ENCODE results near the gene FZD2.
"Not testable (repeated sequence)": the region's sequence is repeated elsewhere in the genome, so short reads cannot be mapped to it uniquely, and the experiment has no call there.

FZD2 gene

GRCh38 chr17:44558334-44558709 lies 1.0 kb downstream of the FZD2 start:
- Mint-ChIP-seq H3K4me1 (ENCODE audit: low read depth) (peaks cover 22% of the 10 kb centered on the region), H3K27me3 (peaks cover 30% of the 10 kb centered on the region), H3K27ac (no peak overlapping the region), H3K4me3 (peak overlapping the region; percentile 81), H3K9me3 (ENCODE audit: low read depth) (no peaks in the 10 kb centered on the region), H3K36me3 (no peaks in the 10 kb centered on the region)

DNA sequence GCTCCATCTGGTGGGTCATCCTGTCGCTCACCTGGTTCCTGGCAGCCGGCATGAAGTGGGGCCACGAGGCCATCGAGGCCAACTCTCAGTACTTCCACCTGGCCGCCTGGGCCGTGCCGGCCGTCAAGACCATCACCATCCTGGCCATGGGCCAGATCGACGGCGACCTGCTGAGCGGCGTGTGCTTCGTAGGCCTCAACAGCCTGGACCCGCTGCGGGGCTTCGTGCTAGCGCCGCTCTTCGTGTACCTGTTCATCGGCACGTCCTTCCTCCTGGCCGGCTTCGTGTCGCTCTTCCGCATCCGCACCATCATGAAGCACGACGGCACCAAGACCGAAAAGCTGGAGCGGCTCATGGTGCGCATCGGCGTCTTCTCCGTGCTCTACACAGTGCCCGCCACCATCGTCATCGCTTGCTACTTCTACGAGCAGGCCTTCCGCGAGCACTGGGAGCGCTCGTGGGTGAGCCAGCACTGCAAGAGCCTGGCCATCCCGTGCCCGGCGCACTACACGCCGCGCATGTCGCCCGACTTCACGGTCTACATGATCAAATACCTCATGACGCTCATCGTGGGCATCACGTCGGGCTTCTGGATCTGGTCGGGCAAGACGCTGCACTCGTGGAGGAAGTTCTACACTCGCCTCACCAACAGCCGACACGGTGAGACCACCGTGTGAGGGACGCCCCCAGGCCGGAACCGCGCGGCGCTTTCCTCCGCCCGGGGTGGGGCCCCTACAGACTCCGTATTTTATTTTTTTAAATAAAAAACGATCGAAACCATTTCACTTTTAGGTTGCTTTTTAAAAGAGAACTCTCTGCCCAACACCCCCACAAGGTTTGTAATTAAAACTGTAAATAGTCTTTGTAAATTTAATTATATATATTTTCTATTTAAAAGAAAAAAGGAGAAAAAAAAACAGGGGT lies 1.7 kb downstream of the FZD2 start:
- H3K9me3 Mint-ChIP-seq (ENCODE audit: low read depth) = no peaks in the 10 kb centered on the region
- peaks cover 22% of the 10 kb centered on the region for H3K4me1 Mint-ChIP-seq (ENCODE audit: low read depth)
- H3K27me3 Mint-ChIP-seq = peaks cover 30% of the 10 kb centered on the region
- peak overlapping the region; percentile 81 for H3K4me3 Mint-ChIP-seq
- no peaks in the 10 kb centered on the region for H3K36me3 Mint-ChIP-seq
- H3K27ac Mint-ChIP-seq = no peak overlapping the region

DNA sequence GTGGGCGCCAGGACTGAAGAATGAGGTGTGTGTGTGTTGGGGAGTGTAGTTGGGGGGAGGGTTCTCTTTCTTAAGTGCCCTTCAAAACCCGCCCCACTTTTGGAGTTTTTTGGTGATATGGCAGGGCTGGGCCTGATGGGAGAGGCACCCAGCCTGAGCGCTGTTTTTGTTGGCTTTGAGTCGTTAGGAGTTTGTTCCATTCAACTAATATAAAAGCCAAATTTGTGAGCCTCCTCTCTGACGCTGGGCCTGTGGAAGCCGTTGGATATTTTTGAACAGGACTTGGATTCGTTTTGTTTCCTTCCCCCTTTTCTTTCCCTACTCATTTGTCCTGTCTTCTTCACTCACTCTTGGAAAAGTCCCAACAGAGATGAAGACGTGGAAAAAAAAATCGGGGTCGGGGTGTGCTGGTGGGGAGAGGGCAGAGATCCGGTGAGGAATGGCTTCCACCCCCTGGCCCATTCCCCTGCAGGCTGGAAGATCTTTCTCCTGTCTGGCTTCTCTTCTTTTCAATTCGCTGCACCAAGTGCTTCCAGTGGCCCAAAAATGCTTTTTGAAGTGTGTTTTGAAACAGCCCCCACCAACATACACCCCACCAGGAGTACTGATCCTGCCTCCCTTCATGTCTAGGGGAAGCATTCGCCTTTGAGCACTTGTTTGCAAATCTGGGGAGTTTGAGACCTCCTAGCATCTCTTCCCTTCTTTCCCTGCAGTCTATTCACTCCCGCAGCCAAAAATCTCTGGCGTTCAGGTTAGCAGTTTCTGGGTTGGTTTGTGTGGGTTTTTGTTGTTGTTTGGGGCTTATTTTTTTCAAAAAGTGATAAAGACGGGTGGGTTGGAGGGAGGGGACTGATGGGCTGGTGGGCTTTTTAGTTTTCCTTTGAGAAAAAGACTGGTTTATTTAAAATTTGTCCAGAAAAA lies 2.6 kb downstream of the FZD2 start:
- no peak overlapping the region for H3K4me3 Mint-ChIP-seq
- H3K36me3 Mint-ChIP-seq = no peaks in the 10 kb centered on the region
- H3K27me3 Mint-ChIP-seq = peaks cover 30% of the 10 kb centered on the region
- no peaks in the 10 kb centered on the region for H3K9me3 Mint-ChIP-seq (ENCODE audit: low read depth)
- H3K4me1 Mint-ChIP-seq (ENCODE audit: low read depth) = peaks cover 22% of the 10 kb centered on the region
- H3K27ac Mint-ChIP-seq = no peak overlapping the region

DNA sequence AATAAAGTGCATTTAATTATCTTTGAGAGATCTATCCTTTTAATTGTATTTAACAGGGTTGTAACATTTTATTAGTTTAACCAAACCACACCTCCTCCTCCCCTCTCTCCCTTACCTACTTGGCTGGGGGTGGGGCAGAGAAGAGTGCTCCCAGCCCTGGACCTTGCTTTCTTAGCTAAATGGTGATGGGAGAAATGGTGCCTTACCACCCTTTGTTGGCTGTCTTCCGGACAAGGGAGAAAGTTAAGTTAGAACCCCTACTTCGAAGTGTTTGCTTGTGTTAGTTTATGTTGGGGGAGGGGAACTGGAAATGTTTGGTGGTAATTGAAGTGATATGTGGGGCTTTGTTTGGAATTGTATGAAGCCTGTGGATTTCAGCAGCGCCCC lies 3.9 kb downstream of the FZD2 start:
- H3K27me3 Mint-ChIP-seq = peaks cover 32% of the 10 kb centered on the region
- no peak overlapping the region for H3K4me3 Mint-ChIP-seq
- H3K4me1 Mint-ChIP-seq (ENCODE audit: low read depth) = peaks cover 17% of the 10 kb centered on the region
- no peak overlapping the region for H3K27ac Mint-ChIP-seq
- H3K9me3 Mint-ChIP-seq (ENCODE audit: low read depth) = no peaks in the 10 kb centered on the region
- no peaks in the 10 kb centered on the region for H3K36me3 Mint-ChIP-seq

DNA sequence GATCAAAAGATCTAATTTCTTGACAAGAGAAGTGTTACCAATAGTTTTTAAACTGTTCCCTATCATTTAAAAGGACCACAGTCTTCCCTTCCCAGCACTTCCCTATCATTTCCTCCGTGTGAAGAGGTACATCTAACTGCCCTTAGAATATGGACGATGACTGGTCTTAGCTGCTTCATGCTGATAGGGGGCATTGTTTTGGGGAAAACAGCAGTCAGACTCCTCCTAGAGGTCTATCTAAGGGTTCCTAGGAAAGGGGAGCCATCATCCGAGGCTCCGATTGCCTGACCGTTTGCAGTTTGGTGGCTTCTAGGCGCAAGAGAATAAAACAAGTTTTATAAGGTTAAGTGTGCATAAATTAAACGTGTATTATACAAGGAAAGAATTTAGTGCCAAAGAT lies 7.1 kb downstream of the FZD2 start:
- Mint-ChIP-seq H3K4me1 (ENCODE audit: low read depth) (peaks cover 6% of the 10 kb centered on the region), H3K27ac (no peak overlapping the region), H3K27me3 (peaks cover 22% of the 10 kb centered on the region), H3K9me3 (ENCODE audit: low read depth) (no peaks in the 10 kb centered on the region), H3K36me3 (no peaks in the 10 kb centered on the region), H3K4me3 (no peak overlapping the region)

GRCh38 chr17:44565866-44566443 lies 8.7 kb downstream of the FZD2 start:
- peaks cover 24% of the 10 kb centered on the region for H3K27me3 Mint-ChIP-seq
- no peak overlapping the region for H3K27ac Mint-ChIP-seq
- no peak overlapping the region for H3K4me3 Mint-ChIP-seq

GRCh38 chr17:44568311-44568944 lies 11.1 kb downstream of the FZD2 start:
- H3K27me3 Mint-ChIP-seq = peaks cover 16% of the 10 kb centered on the region
- H3K27ac Mint-ChIP-seq; H3K4me1 Mint-ChIP-seq (ENCODE audit: low read depth); H3K9me3 Mint-ChIP-seq (ENCODE audit: low read depth); H3K4me3 Mint-ChIP-seq; H3K36me3 Mint-ChIP-seq: not testable (repeated sequence)

More at GRCh38 chr17:44565866-44566443, 8.7 kb downstream of the FZD2 start:
- Mint-ChIP-seq H3K9me3 (ENCODE audit: low read depth) (no peaks in the 10 kb centered on the region), H3K36me3 (no peaks in the 10 kb centered on the region), H3K4me1 (ENCODE audit: low read depth) (peaks cover 6% of the 10 kb centered on the region)

DNA sequence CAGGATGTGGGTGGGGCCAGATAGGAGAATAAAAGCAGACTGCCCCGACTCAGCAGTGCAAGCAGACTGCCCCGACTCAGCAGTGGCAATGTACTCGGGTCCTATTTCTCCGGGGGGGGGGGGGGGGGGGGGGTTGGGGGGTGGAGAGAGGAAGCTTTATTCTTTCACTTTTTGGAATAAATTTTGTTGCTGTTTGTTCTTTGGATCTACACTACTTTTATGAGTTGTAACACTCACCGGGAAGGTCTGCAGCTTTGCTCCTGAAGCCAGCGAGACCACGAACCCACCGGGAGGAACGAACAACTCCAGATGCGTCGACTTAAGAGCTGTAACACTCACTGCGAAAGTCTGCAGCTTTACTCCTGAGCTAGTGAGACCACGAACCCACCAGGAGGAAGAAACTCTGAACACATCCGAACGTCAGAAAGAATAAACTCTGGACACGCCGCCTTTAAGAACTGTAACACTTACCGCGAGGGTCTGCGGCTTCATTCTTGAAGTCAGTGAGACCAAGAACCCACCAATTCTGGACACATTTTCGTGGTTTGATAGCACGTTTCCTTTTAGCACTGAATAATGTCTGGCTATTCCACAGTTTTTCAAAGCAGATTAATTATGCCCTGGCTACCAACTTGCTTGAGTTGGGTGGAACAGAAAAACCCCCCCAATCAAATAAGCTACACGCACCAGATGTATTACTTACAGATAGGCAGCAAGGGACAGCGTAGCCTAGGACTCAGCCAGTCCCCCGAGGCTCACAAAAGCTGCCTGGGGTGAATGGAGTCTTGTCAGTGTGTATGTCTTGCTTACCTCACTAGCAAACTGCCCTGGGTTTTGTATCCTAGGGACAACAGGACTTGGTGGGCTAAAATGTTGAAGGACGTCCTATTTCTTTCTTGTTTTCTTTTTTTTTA lies 11.9 kb downstream of the FZD2 start:
- Mint-ChIP-seq H3K4me3 (peak overlapping the region; percentile 27), H3K36me3 (no peaks in the 10 kb centered on the region), H3K27me3 (peaks cover 17% of the 10 kb centered on the region), H3K4me1 (ENCODE audit: low read depth) (peaks cover 6% of the 10 kb centered on the region), H3K27ac (no peak overlapping the region), H3K9me3 (ENCODE audit: low read depth) (no peaks in the 10 kb centered on the region)

DNA sequence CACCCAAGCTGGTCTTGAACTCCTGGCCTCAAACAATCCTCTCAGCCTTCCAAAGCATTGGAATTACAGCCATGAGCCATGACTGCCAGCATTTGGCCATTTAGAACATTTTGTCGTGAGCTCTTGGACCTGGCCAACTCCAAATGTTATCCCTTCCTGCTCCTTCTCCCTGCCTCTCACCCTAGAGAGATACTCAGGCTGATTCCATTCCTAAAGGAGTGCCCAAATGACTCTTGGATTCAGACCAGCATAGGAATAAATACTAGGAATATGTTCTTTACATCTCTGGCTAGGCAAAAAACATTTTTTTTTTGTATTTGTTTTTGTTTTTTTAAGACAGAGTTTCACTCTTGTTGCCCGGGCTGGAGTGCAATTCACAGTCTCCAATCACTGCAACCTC lies 15.5 kb downstream of the FZD2 start:
- no peak overlapping the region for H3K4me3 Mint-ChIP-seq
- H3K36me3 Mint-ChIP-seq = no peaks in the 10 kb centered on the region
- peaks cover 6% of the 10 kb centered on the region for H3K4me1 Mint-ChIP-seq (ENCODE audit: low read depth)
- peaks cover 14% of the 10 kb centered on the region for H3K27me3 Mint-ChIP-seq
- no peaks in the 10 kb centered on the region for H3K9me3 Mint-ChIP-seq (ENCODE audit: low read depth)
- H3K27ac Mint-ChIP-seq = no peak overlapping the region

DNA sequence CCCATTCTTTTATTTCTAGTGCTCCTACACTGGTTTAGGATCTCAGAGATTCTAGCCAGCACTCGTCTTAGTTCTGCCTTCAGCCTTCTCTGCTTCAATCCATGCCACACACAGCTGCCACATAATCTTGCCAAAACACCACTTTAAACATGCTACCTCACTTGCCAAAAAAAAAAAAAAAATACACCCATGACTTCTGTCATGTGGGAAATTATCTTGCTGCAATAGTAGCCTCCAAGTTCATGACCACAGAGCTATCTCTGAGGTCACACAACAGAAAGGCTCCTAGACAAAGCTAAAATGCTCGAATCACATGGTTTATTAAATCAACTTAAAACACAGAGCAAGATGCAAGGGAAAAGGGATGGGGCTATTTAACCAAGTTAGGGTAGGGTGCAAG lies 18.1 kb downstream of the FZD2 start:
- Mint-ChIP-seq H3K27ac (no peak overlapping the region), H3K27me3 (peaks cover 13% of the 10 kb centered on the region)

GRCh38 chr17:44578947-44579346 lies 21.7 kb downstream of the FZD2 start:
- peaks cover 20% of the 10 kb centered on the region for H3K27me3 Mint-ChIP-seq
- H3K9me3 Mint-ChIP-seq (ENCODE audit: low read depth) = no peaks in the 10 kb centered on the region
- H3K36me3 Mint-ChIP-seq = no peaks in the 10 kb centered on the region
- no peaks in the 10 kb centered on the region for H3K4me1 Mint-ChIP-seq (ENCODE audit: low read depth)
- no peak overlapping the region for H3K27ac Mint-ChIP-seq
- H3K4me3 Mint-ChIP-seq = no peak overlapping the region

More for the DNA sequence above, 18.1 kb downstream of the FZD2 start:
- Mint-ChIP-seq H3K36me3 (no peaks in the 10 kb centered on the region), H3K9me3 (ENCODE audit: low read depth) (no peaks in the 10 kb centered on the region), H3K4me1 (ENCODE audit: low read depth) (no peaks in the 10 kb centered on the region), H3K4me3 (no peak overlapping the region)

- no peak overlapping the region for H3K27ac Mint-ChIP-seq
- peaks cover 13% of the 10 kb centered on the region for H3K27me3 Mint-ChIP-seq
- H3K4me3 Mint-ChIP-seq = no peak overlapping the region
- H3K36me3 Mint-ChIP-seq = no peaks in the 10 kb centered on the region
- no peaks in the 10 kb centered on the region for H3K4me1 Mint-ChIP-seq (ENCODE audit: low read depth)
- no peaks in the 10 kb centered on the region for H3K9me3 Mint-ChIP-seq (ENCODE audit: low read depth)
Measured at GRCh38 chr17:44581868-44582267, 24.6 kb downstream of the FZD2 start.

DNA sequence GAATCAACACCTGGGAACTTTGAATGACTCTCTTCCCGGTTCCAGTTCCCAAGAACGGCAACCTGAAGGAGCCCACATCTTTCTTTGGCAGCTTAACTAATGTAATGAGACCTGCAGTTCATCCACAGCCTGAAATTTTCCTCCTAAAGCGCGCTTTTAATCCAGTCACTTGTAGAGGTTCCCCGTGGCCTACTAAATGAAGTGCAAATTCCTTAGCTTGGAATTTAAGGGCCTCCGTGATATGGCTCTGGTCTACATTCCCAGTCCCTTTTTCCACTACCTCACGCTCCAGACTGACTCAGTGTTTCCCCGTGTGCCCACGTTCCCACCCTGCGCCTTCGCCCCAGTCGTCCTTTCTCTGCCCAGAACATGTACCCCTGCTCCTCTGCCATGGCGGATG lies 27.2 kb downstream of the FZD2 start:
- Mint-ChIP-seq H3K36me3 (no peaks in the 10 kb centered on the region), H3K27ac (no peak overlapping the region), H3K4me1 (ENCODE audit: low read depth) (no peaks in the 10 kb centered on the region), H3K27me3 (peaks cover 10% of the 10 kb centered on the region), H3K9me3 (ENCODE audit: low read depth) (no peaks in the 10 kb centered on the region), H3K4me3 (no peak overlapping the region)

DNA sequence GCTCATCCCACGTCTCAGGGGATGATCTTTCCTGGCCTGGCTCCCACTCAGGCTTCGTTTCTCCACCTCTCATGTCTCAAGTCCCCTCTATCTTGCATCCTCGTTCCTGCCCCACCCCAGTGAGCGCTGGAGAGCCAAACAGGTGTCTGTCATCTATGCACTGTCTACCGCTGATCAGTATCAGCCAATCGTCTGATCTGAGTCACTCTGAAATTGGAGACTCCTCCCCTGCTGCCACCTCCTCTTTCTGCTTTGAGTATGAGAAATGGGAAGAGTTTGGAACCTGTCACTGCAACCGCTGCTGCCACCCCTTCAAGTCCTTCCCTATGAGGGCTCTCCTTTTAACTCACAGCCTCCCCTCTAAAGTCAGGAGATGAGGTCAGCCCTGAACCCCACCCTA lies 28.0 kb downstream of the FZD2 start:
- no peak overlapping the region for H3K4me3 Mint-ChIP-seq
- peaks cover 10% of the 10 kb centered on the region for H3K27me3 Mint-ChIP-seq
- H3K9me3 Mint-ChIP-seq (ENCODE audit: low read depth) = no peaks in the 10 kb centered on the region
- H3K4me1 Mint-ChIP-seq (ENCODE audit: low read depth) = no peaks in the 10 kb centered on the region
- no peaks in the 10 kb centered on the region for H3K36me3 Mint-ChIP-seq
- H3K27ac Mint-ChIP-seq = no peak overlapping the region

Data from activated naive CD8-positive, alpha-beta T cell (primary cell).